GM18511 (cell line): ENCODE data around the gene GPR157.
"Not testable (repeated sequence)": the region's sequence is repeated elsewhere in the genome, so short reads cannot be mapped to it uniquely, and the experiment has no call there.

Experiments used
- ATAC-seq: cut with Tn5 transposase; IDR thresholded peaks from one replicate; pipeline ENCODE4 v1.9.1; 2021; ENCODE audit warnings: mild to moderate bottlenecking, moderate library complexity; ENCODE audit not compliant: unreplicated experiment

The GPR157 gene

DNA sequence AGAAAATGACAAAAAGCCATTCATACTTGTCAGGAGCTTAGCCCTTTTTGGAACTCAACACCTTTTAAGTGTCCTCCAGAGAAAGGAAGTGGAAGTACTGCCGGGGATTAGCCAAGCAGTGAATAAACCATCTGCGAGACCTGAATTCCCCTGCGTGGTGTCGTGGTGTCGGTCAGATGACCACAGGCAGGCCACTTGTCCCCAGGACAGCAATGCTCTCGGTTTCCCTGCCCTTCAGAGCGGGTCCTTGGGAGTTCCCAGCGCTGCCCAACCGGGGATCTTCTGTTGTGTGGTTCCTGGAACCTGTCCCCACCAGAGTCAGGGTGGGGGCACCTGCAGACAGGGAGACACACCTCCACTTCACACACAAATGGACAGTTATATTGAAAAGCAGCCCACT, 9.2 kb downstream of the GPR157 start:
- ATAC-seq, result no peak

DNA sequence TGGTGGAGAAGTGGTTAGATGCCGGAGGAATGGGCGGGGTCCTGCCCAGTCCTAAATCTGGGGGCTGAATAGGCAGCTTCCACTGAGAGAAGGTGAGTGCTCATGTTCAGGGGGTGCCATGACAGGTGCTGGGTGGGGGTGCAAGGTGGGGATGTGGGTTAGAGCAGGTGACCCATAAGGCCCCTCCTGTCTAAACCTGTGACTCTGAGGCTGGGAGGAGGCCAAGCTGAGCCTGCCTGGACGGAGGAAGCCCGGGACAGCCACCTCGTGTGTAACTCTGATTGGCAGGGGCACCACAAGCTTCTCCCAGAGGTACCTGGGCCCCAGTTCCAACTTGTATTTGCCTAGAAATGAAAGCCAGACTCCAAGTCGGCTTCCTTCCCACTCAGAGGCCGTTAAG, 10.7 kb downstream of the GPR157 start:
- ATAC-seq, result no peak

DNA sequence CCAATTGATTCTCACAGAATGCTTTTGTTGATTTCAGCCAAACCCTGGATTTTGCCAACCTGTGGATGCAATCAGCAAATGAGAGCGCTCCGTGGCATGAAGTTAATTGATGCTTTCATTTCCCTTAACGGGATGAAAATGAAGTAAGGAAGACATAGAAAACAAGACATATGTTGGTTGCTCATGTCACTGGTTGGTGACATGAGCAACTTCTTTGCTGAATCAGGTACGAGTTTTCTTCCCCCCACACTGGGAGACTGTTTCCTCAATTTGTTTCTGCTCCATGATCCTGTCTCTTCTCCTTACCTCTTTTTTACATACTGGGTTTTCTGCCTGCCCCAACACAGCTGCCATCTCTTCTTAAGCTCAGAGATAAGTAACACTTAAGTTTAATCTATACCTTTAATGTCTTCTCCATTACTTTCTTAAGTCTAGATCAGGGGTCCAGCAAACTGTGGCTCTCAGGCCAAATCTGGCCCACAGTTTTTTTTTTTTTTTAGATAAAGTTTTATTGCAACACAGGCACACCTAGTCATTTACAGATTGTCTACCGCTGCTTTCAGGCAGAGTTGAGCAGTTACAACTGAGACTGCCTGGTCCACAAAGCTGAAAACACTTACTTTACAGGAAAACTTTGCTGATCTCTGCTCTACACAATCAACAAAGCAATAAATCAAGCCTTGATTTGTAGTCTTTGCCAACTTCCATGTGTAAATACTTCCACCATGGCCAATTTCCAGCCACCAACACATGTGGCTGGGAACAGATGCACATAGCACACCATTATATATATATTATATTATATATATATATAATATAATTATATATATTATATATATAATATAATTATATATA, 13.3 kb downstream of the GPR157 start:
- ATAC-seq, result no peak

DNA sequence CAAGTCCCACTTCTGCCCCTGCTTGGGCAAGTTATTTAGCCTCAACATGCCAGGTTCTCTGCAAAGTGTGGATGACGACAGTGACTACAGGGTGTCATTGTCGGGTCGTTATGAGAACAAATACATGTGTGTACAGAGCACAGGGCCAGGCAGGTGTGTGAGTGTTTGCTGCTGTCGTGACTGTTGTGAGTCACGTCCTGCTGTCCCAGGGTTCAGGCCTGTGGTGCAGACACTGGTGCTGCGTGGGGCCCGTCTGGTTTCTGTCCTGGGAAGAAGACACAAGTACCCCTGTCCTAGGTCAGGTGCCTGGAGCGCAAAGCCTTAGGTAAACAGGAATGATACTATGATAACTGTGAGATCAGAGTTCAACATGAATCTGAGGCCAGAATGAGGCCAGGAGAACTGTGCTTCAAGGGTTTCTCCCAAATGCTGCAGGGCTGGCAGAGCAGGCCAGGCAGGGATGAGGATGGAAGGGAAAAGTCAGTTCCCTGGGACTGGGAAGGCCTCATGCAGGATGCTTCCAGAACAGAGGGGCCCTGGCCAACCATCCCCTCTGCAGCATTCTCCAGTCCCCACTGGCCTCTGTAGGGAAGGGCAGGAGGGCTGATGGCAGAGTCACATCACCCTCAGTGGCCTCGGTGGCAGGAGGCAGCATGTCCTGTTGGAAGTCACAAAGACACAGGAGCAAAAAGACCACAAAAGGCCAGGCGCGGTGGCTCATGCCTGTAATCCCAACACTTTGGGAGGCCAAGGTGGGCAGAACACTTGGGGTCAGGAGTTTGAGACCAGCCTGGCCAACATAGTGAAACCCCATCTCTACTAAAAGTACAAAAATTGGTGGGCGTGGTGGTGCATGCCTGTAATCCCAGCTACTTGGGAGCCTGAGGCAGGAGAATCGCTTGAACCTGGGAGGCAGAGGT, 15.7 kb downstream of the GPR157 start:
- no peak for ATAC-seq

DNA sequence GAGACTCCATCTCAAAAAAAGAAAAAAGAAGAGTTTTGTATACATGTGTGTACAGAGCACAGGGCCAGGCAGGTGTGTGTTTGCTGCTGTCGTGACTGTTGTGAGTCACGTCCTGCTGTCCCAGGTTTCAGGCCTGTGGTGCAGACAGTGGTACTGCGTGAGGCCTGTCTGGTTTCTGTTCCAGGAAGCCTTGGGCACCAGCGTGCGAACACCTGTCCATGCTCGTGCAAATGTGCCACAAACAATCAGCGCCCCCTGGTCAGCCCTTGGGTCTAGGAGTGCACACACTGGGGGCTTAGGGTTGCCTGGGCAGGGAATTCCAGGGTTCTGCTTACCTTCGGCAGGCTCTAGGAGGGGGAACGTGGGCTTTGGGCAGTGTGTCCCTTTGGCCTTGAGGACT, 16.9 kb downstream of the GPR157 start:
- no peak for ATAC-seq

DNA sequence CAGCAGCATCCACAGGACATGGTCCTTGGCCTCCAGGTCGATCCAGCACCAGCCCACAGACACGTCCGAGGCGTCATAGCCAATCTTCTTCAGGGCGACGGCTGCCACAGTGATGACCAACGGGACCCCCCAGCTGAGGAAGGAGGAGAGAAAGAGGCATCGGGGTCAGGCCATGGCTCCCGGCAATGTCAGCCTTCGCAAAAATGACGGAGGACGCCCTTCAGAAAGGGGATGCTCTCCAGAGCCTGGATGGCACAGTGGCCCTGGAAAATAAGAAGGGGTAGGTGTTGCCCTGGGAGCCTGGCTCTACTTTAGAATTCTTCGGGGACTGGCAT, 17.6 kb downstream of the GPR157 start:
- no peak for ATAC-seq

DNA sequence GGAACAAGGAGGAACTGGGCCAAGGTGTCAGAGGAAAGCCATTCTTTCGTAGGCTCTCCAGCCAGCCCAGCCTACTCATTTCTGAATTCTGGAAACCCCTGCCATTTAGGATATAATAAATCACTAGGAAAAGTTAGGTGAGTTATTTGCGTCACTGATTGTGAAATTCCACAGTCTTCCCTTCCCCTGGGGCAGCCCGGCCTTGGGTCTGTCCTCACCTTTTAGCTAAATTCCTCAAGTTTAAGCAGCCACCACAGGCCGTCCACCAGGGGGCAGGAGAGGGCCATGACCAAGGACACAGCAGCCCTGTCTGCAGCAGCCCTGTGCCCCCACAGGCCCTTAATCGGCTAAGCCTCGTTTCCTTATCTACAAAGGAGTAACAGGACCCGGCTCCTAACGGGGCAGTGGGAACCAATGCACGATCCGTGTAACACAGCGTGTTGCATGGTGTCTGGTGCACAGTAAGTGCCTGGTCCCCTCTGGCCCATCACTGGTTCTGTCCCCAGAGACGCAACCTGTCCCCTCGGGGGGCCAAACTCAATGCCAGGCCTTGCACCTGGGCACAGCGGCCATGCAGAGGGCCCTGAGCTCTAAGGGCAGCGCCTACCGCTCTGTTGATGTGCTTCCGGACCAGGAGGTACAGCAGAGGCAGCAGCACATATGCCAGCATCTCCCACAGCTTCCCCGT, 18.1 kb downstream of the GPR157 start:
- ATAC-seq, result no peak

DNA sequence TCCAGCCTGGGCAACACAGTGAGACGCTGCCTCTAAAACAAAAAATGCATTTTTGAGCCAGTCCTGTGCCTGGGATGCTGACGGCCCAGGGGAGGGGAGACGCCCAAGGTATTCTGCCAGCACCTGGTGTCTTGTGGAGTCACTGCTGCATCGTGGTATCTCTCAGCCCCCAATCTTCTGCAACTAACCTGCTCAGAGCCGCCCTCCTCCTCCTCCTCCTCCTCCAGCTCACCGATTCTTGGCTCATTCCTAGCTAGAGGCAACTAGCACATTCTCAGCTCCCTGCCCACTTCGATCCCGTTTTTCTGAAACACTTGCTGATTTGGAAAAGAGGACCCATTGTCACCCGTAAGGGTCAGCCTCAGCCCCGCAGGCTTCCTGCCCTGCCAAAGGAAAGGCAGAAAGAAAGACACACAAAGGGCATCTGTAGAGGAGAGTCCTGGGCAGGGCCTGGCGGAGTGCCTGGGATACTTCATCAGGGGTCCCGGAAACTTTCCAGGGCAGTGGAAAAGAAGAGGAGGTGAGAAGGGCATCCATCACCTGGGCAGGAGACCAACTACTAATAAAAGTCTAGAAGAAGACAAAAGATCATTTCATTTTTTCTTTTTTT, 20.7 kb downstream of the GPR157 start:
- ATAC-seq, result no peak

DNA sequence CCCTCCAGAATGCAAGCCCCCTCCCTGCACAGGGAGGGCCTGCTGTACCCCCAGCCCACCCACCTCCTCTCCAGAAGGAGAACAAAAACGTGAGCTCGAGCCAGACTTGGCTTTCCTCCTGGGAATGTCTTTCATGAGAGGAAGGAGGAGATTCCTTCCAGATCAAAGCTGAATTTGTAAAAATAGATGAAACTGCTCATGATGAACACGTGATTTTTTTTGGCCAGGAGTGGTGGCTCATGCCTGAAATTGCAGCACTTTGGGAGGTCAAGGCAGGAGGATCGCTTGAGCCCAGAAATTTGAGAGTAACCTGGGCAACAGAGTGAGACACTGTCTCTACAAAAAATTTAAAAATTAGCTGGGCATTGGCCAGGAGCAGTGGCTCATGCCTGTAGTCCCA, 21.8 kb downstream of the GPR157 start:
- no peak for ATAC-seq

DNA sequence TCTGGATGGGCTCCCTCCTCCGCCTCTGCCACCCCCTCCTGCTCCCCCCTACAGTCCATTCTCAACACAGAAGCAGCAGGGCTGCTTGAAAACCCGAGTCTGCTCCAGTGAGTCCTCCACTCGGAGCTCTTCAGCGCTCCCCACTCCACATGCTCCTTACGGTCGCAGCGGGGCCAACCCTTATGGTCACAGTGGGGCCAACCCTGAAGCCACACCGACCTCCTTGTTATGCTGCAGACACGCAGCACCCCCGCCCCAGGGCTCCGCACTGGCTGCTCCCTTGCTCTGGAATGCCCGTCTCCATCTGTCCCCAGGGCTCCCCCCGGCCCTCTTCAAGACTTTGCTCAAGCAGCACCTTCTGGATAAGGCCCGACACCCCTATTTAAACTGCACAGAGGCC, 22.6 kb downstream of the GPR157 start:
- no peak for ATAC-seq

DNA sequence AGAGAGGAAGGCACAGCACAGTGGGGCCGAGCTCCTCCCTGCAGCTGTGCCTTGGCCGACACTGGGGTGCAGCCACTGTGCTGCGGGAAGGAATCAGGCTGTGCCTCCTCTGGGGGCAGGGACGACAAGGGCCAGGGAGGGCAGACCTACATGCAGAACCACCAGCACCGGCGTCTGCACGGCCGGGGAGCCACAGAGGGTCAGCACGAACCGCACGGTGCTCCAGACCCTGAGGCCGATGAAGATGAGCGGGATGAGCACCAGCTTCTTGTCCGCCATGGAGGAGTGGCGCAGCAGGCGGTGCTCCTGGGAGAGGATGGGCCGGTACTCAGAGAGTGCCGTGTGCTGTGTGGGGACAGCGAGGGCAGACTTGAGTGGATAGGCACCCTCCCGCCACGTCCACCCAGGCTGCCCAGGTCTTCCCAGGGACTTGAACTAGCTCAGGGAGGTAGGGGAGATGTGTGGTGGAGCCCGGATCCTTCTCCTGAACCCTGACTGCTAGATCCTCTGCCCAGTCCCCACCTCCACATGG, 23.5 kb downstream of the GPR157 start:
- no peak for ATAC-seq

DNA sequence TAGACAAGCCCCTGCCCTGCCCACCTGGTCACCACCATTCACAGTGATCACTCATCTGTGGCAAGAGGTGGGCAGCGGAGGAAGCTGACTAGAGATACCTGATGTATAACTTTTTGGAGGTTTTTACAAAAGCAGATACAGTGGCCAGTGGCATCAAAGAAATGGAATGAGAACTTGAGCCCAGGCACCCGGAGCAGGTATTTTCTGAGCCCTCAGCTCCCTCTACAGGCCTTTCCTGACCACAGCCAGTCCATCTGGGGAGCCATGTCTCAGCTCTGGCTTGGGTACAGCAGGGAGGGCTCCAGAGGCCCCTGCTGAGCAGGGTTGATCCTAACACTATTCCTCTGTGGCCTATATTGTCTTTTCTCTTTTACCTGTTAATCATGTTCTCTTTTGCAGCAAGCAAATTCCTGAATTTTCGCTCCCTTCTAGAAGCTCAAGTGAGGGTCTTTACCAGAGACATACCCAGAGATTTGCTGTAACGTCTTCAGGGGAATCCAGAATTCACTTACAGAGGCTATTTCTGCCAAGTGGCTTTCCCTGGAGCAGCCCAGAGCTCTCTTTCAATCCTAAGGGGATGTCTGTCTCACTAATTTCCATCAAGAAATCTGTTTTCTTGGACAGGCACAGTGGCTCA, 27.3 kb downstream of the GPR157 start:
- ATAC-seq, result no peak

DNA sequence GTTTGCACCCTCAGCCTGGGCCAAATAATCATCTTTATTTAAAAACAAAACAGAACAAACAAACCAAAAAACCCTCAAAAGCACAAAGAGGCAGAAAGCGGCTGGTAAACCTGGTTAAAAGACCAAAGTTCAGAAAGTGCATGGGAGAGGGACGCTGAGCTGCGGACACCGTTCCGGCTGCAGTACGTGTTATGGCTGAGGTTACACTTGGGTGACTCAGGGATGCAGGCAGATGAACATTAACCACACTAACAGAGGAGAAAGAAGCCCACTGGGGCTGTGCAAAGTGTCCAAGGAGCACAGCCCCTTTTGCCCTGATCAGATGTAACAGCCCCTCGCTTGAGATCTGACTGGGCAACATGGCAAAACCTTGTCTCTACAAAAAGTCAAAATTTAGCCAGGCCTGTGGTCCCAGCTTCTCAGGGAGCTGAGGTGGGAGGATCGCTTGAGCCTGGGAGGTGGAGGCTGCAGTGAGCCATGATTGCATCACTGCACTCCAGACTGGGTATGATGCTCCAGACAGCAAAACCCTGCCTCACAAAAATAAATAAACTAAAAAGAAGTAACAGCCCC, 28.3 kb downstream of the GPR157 start:
- no peak for ATAC-seq

DNA sequence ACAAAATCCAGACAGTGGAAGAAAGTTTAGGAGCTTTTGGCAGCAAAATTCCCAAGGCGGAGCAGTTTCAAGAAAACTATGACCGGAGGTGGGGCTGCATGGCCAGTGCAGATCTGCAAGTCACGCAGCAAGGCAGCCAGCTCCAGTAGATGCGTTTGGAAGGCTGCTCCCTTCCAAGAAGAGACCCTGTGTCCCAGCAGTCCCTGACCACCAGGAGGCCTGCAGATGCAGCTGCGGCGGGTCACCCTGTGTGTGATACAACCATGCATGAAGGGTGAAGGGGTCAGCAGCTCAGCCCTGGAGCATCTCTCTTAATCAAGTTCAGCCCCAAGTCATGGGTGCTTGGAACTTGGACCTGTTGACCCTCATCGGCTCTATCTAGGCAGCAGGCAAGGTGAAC, 29.3 kb downstream of the GPR157 start:
- no peak for ATAC-seq

DNA sequence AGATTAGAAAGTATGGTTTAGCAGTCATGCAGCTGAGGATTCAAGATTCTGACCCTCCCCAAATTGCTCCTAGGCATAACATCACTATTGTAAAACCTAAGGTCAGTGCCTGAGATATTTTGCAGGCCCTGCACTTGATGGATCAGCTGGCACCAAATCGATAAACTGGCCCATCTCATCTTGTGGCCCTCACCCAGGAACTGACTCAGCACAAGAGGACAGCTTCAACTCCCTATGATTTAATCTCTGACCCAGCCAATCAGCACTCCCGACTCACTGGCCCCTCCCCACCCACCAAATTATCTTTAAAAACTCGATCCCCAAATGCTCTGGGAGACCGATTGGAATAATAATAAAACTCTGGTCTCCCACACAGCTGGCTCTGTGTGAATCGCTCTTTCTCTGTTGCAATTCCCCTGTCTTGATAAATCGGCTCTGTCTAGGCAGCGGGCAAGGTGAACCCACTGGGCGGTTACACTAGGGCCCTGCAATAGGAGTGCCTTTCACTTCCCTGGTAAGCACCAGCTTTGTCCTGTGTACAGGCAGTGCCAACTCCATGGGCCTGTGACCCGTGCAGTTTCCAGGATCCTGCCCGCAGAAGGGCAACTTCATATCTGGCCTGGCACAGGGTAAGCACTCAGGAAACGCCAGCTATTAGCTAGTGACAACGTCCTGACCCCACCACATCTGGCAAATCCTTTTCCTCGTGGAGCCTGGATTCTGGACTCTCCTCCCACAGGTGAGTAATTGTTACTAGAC, 30.8 kb downstream of the GPR157 start:
- no peak for ATAC-seq

DNA sequence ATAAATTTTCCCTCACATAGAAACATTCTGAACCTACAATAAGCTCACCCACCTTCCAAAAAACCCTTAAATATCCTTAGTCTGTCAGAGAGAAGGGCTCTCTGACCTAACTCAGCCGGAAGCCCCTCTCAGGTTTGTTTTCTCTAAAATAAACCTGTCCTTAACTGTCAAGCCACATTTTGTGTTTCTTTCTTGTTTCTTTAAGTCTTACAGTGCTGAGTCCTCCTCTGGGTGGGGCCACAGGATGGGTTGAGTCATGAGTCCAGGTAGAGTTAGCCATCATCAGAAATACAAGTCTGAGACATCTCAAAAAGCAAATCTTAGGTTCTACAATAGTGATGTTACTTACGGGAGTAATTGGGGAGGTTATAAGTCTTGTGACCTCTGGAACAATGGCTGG, 33.1 kb downstream of the GPR157 start:
- ATAC-seq, result no peak

DNA sequence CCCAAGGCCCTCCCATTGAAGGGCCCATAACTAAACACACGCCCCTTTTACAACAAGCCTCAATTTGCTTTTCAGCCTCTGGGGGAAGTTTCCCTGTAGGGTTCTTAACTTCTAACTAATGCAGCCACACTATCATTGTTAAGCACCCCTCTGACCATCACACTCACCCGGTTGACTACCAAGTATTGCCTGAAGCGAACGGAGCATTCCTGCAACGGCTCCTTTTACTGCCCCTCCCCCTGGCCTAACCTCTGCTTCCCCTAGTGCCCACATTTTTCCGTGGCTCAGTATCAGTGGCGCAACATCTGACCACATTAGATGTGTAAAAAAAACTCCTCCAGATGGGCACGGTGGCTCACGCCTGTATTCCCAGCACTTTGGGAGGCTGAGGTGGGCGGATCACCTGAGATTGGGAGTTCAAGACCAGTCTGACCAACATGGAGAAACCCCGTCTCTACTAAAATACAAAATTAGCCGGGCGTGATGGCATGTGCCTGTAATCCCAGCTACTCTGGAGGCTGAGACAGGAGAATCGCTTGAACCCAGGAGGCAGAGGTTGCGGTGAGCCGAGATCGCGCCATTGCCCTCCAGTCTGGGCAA, 34.8 kb downstream of the GPR157 start:
- not testable (repeated sequence) for ATAC-seq

DNA sequence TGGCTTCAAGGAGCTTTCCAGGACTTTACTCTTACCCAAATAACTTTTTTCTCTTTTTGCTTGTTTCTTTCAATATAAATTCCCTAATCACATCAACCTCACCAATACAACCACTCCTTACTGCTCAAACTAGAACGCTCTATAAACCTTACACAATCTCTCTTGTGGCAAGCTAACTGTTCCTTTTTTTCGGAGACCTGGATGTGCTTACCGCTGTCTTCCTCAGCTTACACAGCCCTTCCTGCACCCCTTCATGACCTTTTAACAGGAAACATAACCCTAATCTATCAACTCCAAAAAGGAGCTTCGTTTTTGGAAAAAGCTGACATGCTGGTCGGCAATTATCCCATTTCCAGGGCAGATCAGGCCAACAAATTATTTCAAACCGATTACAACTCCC, 35.3 kb downstream of the GPR157 start:
- no peak for ATAC-seq

DNA sequence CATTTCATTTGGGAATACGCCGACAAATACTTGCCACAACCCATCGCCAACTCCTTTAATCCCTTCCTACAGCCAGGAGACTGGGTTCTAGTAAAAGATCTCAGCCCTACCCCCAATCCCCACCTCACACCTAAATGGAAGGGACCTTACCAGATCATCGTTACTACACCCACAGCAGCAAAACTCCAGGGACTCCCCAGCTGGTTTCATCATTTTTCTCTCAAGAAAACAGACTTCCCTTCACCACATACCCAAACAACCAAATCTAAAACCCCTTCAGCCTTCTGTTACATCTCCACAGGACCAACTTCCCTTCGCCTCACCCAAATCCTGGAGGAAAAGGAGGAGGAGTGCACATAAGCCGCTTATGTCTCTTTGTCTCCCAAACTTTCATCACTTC, 35.8 kb downstream of the GPR157 start:
- no peak for ATAC-seq
